Measurements from ENCODE around the gene ATP6V1D. TPM values are rescaled to one million over a fixed set of nuclear protein-coding genes. Genes with fewer than 3 reads are reported as not detected.

ATP6V1D gene
- total RNA-seq, 2 donors from 2014 or later = 94.3 to 101 TPM

GRCh38 chr14:67396381-67396970 lies 36.9 kb upstream of the ATP6V1D start:
- Histone ChIP-seq H3K36me3 (no peaks in the 10 kb centered on the region), H3K27me3 (replicated peaks; ENCODE audit: insufficient read depth) (no peaks in the 10 kb centered on the region), H3K27ac (no peak overlapping the region), H3K4me3 (no peak overlapping the region), H3K4me1 (replicated peaks) (peaks cover 7% of the 10 kb centered on the region), H3K9me3 (no peaks in the 10 kb centered on the region)
- TF ChIP-seq POLR2A (IDR thresholded peaks at IDR 0.05) (no peak), CTCF (IDR thresholded peaks at IDR 0.05) (no peak), POLR2AphosphoS5 (IDR thresholded peaks at IDR 0.05) (no peak)
- intact Hi-C loops (cut with DNase I) = no loop called here
- WGBS = 68% methylated on average over 2 of the region's 2 CpGs
- DNase-seq (ENCODE audit: low spot score) = no peak

- intact Hi-C loops (cut with DNase I) = no loop called here
These were observed 36.2 kb upstream of the ATP6V1D start for GRCh38 chr14:67395876-67396189.

GRCh38 chr14:67395086-67395875 lies 35.7 kb upstream of the ATP6V1D start:
- Histone ChIP-seq H3K4me3 (no peak overlapping the region), H3K27ac (no peak overlapping the region), H3K9me3 (no peaks in the 10 kb centered on the region), H3K36me3 (no peaks in the 10 kb centered on the region), H3K4me1 (replicated peaks) (peaks cover 7% of the 10 kb centered on the region), H3K27me3 (replicated peaks; ENCODE audit: insufficient read depth) (no peaks in the 10 kb centered on the region)
- intact Hi-C loops (cut with DNase I) = no loop called here
- no peak for DNase-seq (ENCODE audit: low spot score)
- WGBS = 75% methylated on average over 11 of the region's 16 CpGs
- TF ChIP-seq CTCF (IDR thresholded peaks at IDR 0.05) = no peak
- TF ChIP-seq POLR2AphosphoS5 (IDR thresholded peaks at IDR 0.05) = no peak
- TF ChIP-seq POLR2A (IDR thresholded peaks at IDR 0.05) = no peak

More at GRCh38 chr14:67395876-67396189, 36.2 kb upstream of the ATP6V1D start:
- Histone ChIP-seq H3K27ac (no peak overlapping the region), H3K36me3 (no peaks in the 10 kb centered on the region), H3K4me1 (replicated peaks) (peaks cover 7% of the 10 kb centered on the region), H3K27me3 (replicated peaks; ENCODE audit: insufficient read depth) (no peaks in the 10 kb centered on the region), H3K9me3 (no peaks in the 10 kb centered on the region), H3K4me3 (no peak overlapping the region)
- TF ChIP-seq POLR2AphosphoS5 (IDR thresholded peaks at IDR 0.05) (no peak), POLR2A (IDR thresholded peaks at IDR 0.05) (no peak), CTCF (IDR thresholded peaks at IDR 0.05) (no peak)
- 92% methylated on average over 5 of the region's 5 CpGs for WGBS
- DNase-seq (ENCODE audit: low spot score) = no peak

GRCh38 chr14:67393689-67394088 lies 34.1 kb upstream of the ATP6V1D start:
- H3K27ac ChIP-seq = peak overlapping the region; percentile 6 to 37
- no peaks in the 10 kb centered on the region for H3K27me3 ChIP-seq (replicated peaks; ENCODE audit: insufficient read depth)
- intact Hi-C loops (cut with DNase I) = no loop called here
- DNase-seq (ENCODE audit: low spot score) = peak; percentile 50
- no peak overlapping the region for H3K4me3 ChIP-seq
- peaks cover 7% of the 10 kb centered on the region for H3K4me1 ChIP-seq (replicated peaks)
- no peaks in the 10 kb centered on the region for H3K9me3 ChIP-seq
- WGBS = 27% methylated on average over 6 of the region's 6 CpGs
- H3K36me3 ChIP-seq = no peaks in the 10 kb centered on the region
- TF ChIP-seq POLR2A (IDR thresholded peaks at IDR 0.05) = no peak
- peak; percentile 70 for TF ChIP-seq POLR2AphosphoS5 (IDR thresholded peaks at IDR 0.05)
- peak in 1 of 4 experiments; percentile 26 for TF ChIP-seq CTCF (IDR thresholded peaks at IDR 0.05)

GRCh38 chr14:67392800-67393199 lies 33.2 kb upstream of the ATP6V1D start:
- 82% methylated on average over 9 of the region's 9 CpGs for WGBS

More at GRCh38 chr14:67392800-67393199, 33.2 kb upstream of the ATP6V1D start:
- H3K36me3 ChIP-seq = no peaks in the 10 kb centered on the region
- peaks cover 7% of the 10 kb centered on the region for H3K4me1 ChIP-seq (replicated peaks)
- H3K27ac ChIP-seq = peak overlapping the region in 1 of 2 donors; percentile 37
- intact Hi-C loops (cut with DNase I) = no loop called here
- TF ChIP-seq POLR2AphosphoS5 (IDR thresholded peaks at IDR 0.05) (no peak), POLR2A (IDR thresholded peaks at IDR 0.05) (no peak), CTCF (IDR thresholded peaks at IDR 0.05) (no peak)
- no peaks in the 10 kb centered on the region for H3K27me3 ChIP-seq (replicated peaks; ENCODE audit: insufficient read depth)
- H3K9me3 ChIP-seq = no peaks in the 10 kb centered on the region
- DNase-seq (ENCODE audit: low spot score) = no peak
- no peak overlapping the region for H3K4me3 ChIP-seq
